HepG2 (cell line): ENCODE data around the gene GGTLC2. TPM values are rescaled to one million over a fixed set of nuclear protein-coding genes. Genes with fewer than 3 reads are reported as not detected.

Source experiments
- ATAC-seq: fragments of 200-7000 bp; cut with Tn5 transposase; 3 replicates; pipeline ENCODE4 v1.9.1; 2020; ENCODE audit warnings: mild to moderate bottlenecking, moderate library complexity
- BruUV-seq: library from RNA; stranded (reverse); fragments of 400-500 nt; replicated peaks from 2 replicates; lab custom pipeline; 2021; lab: Mats Ljungman, UMichigan
- CTCF ChIA-PET: fragments of 300-600 bp; formaldehyde crosslinking; extraction: SDS; loops from one replicate; lab custom pipeline; 2021; ENCODE audit warnings: low total read pairs, inconsistent platforms, low intra/inter-chr PET ratio; lab: Yijun Ruan, JAX
- POLR2A ChIA-PET: fragments of 350-600 bp; sonication (Branson Sonifier 250); formaldehyde crosslinking; loops from one replicate; lab custom pipeline; 2020; ENCODE audit warnings: antibody characterized with exemption, inconsistent platforms; lab: Yijun Ruan, JAX
- DNase-seq: peaks from one replicate; pipeline ENCODE4 v3.0.0-alpha.2; 2015; ENCODE audit warnings: low spot score
- FAIRE-seq: peaks from 3 replicates; lab custom pipeline; 2011; peaks lifted over from hg19 to GRCh38; lab: Jason Lieb, UNC
- H2AFZ ChIP-seq: one replicate; pipeline ENCODE4 v1.6.1; 2011; ENCODE audit warnings: low read length, inconsistent platforms
- H3K27ac ChIP-seq: fragments of 300-600 bp; 3 replicates; pipeline ENCODE4 v1.8.0; 2011; ENCODE audit warnings: mixed run types, mild to moderate bottlenecking, mixed read lengths, low read length, inconsistent platforms; ENCODE audit not compliant: insufficient read depth; ENCODE audit errors: extremely low read length
- H3K27me3 ChIP-seq, 2 experiments: fragments of 200-600 bp in 1 of 2; 2 replicates in 1 of 2; 3 replicates in 1 of 2; pipeline versions ENCODE4 v1.6.0 to v1.8.0; 2011; ENCODE audit warnings: low read length in 2 of 2, mild to moderate bottlenecking in 2 of 2, moderate library complexity in 2 of 2, inconsistent platforms in 1 of 2; ENCODE audit not compliant: insufficient read depth in 2 of 2, control insufficient read depth in 1 of 2
- H3K36me3 ChIP-seq, 2 experiments: fragments of 200-600 bp in 1 of 2; replicated peaks in 1 of 2; 2 replicates in 1 of 2; 3 replicates in 1 of 2; pipeline versions ENCODE4 v1.5.1 to v1.8.0; 2011; ENCODE audit warnings: low read length in 2 of 2, inconsistent platforms in 1 of 2; ENCODE audit not compliant: insufficient read depth in 2 of 2, control insufficient read depth in 1 of 2
- H3K4me1 ChIP-seq: 2 replicates; pipeline ENCODE4 v1.5.1; 2012; ENCODE audit warnings: low read length, inconsistent platforms; ENCODE audit not compliant: insufficient read depth
- H3K4me2 ChIP-seq: 2 replicates; pipeline ENCODE4 v1.6.0; 2011; ENCODE audit warnings: low read depth, low read length, inconsistent platforms
- H3K4me3 ChIP-seq, 3 experiments: fragments of 200-600 bp in 1 of 3; sonication (generic), shearing (Covaris generic) in 1 of 3; replicated peaks in 1 of 3; 2 replicates each; pipeline ENCODE4 v1.5.1; 2011 to 2016; ENCODE audit warnings: low read length in 3 of 3, inconsistent platforms in 2 of 3, low read depth in 2 of 3, mild to moderate bottlenecking in 2 of 3, control low read depth in 1 of 3, mixed read lengths in 1 of 3; ENCODE audit not compliant: insufficient read depth in 1 of 3
- H3K79me2 ChIP-seq: one replicate; pipeline ENCODE4 v1.6.1; 2011; ENCODE audit warnings: low read length, inconsistent platforms; ENCODE audit not compliant: insufficient read depth
- H3K9ac ChIP-seq: 2 replicates; pipeline ENCODE4 v1.6.0; 2011; ENCODE audit warnings: mild to moderate bottlenecking, low read depth, low read length, inconsistent platforms; ENCODE audit not compliant: insufficient read depth
- H3K9me3 ChIP-seq: 2 replicates; pipeline ENCODE4 v1.5.1; 2012; ENCODE audit warnings: mild to moderate bottlenecking, low read length
- H4K20me1 ChIP-seq: 2 replicates; pipeline ENCODE4 v1.6.0; 2011; ENCODE audit warnings: inconsistent platforms, mild to moderate bottlenecking, low read length, moderate library complexity; ENCODE audit not compliant: insufficient read depth
- ADNP ChIP-seq: sonication (generic); formaldehyde crosslinking; IDR thresholded peaks from 2 replicates; pipeline ENCODE4 v1.4.0; 2020; ENCODE audit warnings: missing genetic modification reagents
- AGO2 ChIP-seq: fragments of 200-400 bp; formaldehyde crosslinking; optimal IDR thresholded peaks from 2 replicates; pipeline ENCODE3; 2017; ENCODE audit warnings: mild to moderate bottlenecking, low read depth, low read length, moderate library complexity
- GMEB1 ChIP-seq: sonication (generic); formaldehyde crosslinking; IDR thresholded peaks from 2 replicates; pipeline ENCODE4 v1.5.1; 2020; ENCODE audit warnings: missing genetic modification reagents, mild to moderate bottlenecking, borderline replicate concordance
- HNRNPH1 ChIP-seq: fragments of 200-400 bp; formaldehyde crosslinking; optimal IDR thresholded peaks from 2 replicates; pipeline ENCODE3; 2017; ENCODE audit warnings: mild to moderate bottlenecking, low read depth, low read length
- HOXD1 ChIP-seq: sonication (generic); formaldehyde crosslinking; IDR thresholded peaks from 2 replicates; pipeline ENCODE4 v1.5.0; 2020; ENCODE audit warnings: missing genetic modification reagents
- TIGD3 ChIP-seq: sonication (generic); formaldehyde crosslinking; IDR thresholded peaks from 2 replicates; pipeline ENCODE4 v1.5.1; 2020; ENCODE audit warnings: mild to moderate bottlenecking, missing genetic modification reagents, borderline replicate concordance
- ZBED4 ChIP-seq: sonication (generic); formaldehyde crosslinking; IDR thresholded peaks from 2 replicates; pipeline ENCODE4 v1.4.0; 2020; ENCODE audit warnings: missing genetic modification reagents, borderline replicate concordance
- ZFP82 ChIP-seq: sonication (generic); formaldehyde crosslinking; IDR thresholded peaks from 2 replicates; pipeline ENCODE4 v1.5.1; 2020; ENCODE audit warnings: mild to moderate bottlenecking, missing genetic modification reagents, borderline replicate concordance
- ZKSCAN8 ChIP-seq: IDR thresholded peaks from 2 replicates; pipeline ENCODE4 v1.6.1; 2016; ENCODE audit warnings: borderline replicate concordance, missing genetic modification reagents, missing compliant biosample characterization
- ZNF275 ChIP-seq: sonication (generic); formaldehyde crosslinking; IDR thresholded peaks from 2 replicates; pipeline ENCODE4 v1.8.0; 2022; ENCODE audit warnings: missing genetic modification reagents, mild to moderate bottlenecking, inconsistent platforms, borderline replicate concordance
- ZNF326 ChIP-seq: sonication (generic); formaldehyde crosslinking; IDR thresholded peaks from 2 replicates; pipeline ENCODE4 v1.4.0; 2020; ENCODE audit warnings: missing genetic modification reagents, borderline replicate concordance
- ZNF619 ChIP-seq: sonication (generic); formaldehyde crosslinking; IDR thresholded peaks from 2 replicates; pipeline ENCODE4 v1.4.0; 2020; ENCODE audit warnings: mild to moderate bottlenecking, missing genetic modification reagents
- WGBS: methylation state at CpG from one replicate; pipeline ENCODE4 v1.1.6; 2017; ENCODE audit warnings: low lambda C conversion rate; 5-methylcytosine and 5-hydroxymethylcytosine counted together
- in situ Hi-C: cut with HindIII; loops from 2 replicates; pipeline ENCODE4 v1.10.0; 2017; ENCODE audit warnings: low pct_unique_long_range_greater_than_20kb; ENCODE audit not compliant: extremely low pct_ligation_motif_present
- intact Hi-C: fragments of 100-400 bp; cut with micrococcal nuclease; formaldehyde crosslinking; loops from one replicate; pipeline ENCODE4 v1.10.0; 2022; ENCODE audit not compliant: unreplicated experiment
- polyA plus RNA-seq, 8 experiments: library from polyadenylated mRNA; depleted of rRNA in 3 of 8; stranded (reverse) in 7 of 8; unstranded in 1 of 8; fragments of >200 nt; fragmentation: Illumina TruSeq in 4 of 8; extraction: Trizol in 4 of 8; gene quantifications; 2 replicates each; pipeline versions ENCODE4 v1.2.1 to v1.2.3, GENCODE V29; 2011 to 2016; ENCODE audit warnings: low read depth in 4 of 8, missing spikeins in 1 of 8, mixed read lengths in 1 of 8; ENCODE audit not compliant: insufficient read depth in 1 of 8
- total RNA-seq, 5 experiments: library from RNA; depleted of rRNA; stranded (reverse); fragments of >200 nt; fragmentation: Illumina TruSeq; extraction: Trizol; gene quantifications; 2 replicates each; pipeline ENCODE4 v1.2.3, GENCODE V29; 2016; ENCODE audit warnings: low read depth in 1 of 5

The GGTLC2 gene
- total and polyA plus RNA-seq, 2 of the 13 experiments (the other 11 are each of a cell fraction or from before 2014, with no cell fraction given) = not detected

GRCh38 chr22:22662095-22662494, 17.7 kb downstream of the GGTLC2 start (continued):
- TF ChIP-seq GMEB1 (CRISPR knock-in tag) (no peak), ZNF619 (CRISPR knock-in tag) (no peak), ZNF326 (no peak)
- TF ChIP-seq, all 625 proteins: peak for 0

- POLR2A ChIA-PET = no interaction called here
- in situ Hi-C loops = no loop called here
- TF ChIP-seq ZFP82 = no peak
- TF ChIP-seq AGO2 = no peak
- no peak for TF ChIP-seq HNRNPH1
- no peak for TF ChIP-seq ZNF275
- no peak for TF ChIP-seq ADNP
- TF ChIP-seq ZBED4 = no peak
- no peak for TF ChIP-seq ZKSCAN8
- TF ChIP-seq TIGD3 = no peak
- TF ChIP-seq HOXD1 (CRISPR knock-in tag) = no peak
Measured at GRCh38 chr22:22663861-22664800, 19.7 kb downstream of the GGTLC2 start.

More at GRCh38 chr22:22663861-22664800, 19.7 kb downstream of the GGTLC2 start:
- Histone ChIP-seq H3K27ac (no peak overlapping the region), H3K4me2 (no peak overlapping the region), H2AFZ (no peak overlapping the region), H3K9ac (no peak overlapping the region), H3K4me1 (no peaks in the 10 kb centered on the region), H3K9me3 (no peaks in the 10 kb centered on the region), H3K36me3 (no peaks in the 10 kb centered on the region), H3K27me3 (peaks cover 2 to 26% of the 10 kb centered on the region in 2 experiments; a peak in 4 of 5 replicates), H3K79me2 (no peaks in the 10 kb centered on the region), H3K4me3 (no peak overlapping the region), H4K20me1 (no peaks in the 10 kb centered on the region)
- intact Hi-C loops = no loop called here
- no peak for ATAC-seq
- no TSS peak for BruUV-seq
- CTCF ChIA-PET = no interaction called here
- WGBS = 20% methylated on average over 3 of the region's 14 CpGs
- no peak for FAIRE-seq
- no peak for DNase-seq
